ENCODE results near the gene MINDY4B. TPM values are rescaled to one million over a fixed set of nuclear protein-coding genes. Genes with fewer than 3 reads are reported as not detected.

MINDY4B gene
- polyA plus RNA-seq, 1 of the 3 experiments (the other 2 are of a cell fraction), result not detected

DNA sequence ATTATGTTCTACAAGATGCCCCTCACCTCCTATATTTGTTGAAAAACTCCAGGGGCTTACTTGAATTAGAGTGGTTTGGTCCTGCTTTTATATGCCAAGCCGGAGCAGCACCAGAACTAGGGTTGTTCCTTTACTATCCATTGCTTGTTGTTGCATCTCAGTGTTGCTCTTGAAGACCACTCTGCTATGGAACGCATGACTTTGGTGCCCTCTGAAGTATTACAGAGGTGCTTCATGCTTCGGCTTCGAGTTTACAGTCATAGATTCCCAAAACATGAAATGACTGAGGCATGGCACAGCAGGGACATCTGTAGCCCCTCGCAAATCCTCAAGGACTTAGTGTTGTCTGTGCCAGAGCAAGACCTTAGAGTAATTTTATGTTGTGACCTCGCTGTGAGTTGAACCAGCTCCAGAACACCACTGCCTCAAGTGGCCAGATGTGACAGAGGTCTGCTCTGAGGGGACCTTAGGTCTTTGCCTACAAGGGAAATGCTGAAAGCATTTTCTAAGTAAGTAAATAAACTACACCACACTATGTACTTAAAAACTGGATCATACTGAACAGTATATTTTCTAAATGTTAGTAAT, 75.1 kb downstream of the MINDY4B start:
- CTCF ChIA-PET, result interaction anchor here (0.6 to 1.4 kb wide), 3 partner anchors 9 to 1489 kb away, joined by 3 to 4 read pairs (median 4); partner anchors contain the start of gene SIAH2
- H3K4me3 ChIP-seq (ENCODE audit: low read depth in 2 of 2, low read length in 1 of 2), result no peak overlapping the region
- DNase-seq, result peak; percentile 35

DNA sequence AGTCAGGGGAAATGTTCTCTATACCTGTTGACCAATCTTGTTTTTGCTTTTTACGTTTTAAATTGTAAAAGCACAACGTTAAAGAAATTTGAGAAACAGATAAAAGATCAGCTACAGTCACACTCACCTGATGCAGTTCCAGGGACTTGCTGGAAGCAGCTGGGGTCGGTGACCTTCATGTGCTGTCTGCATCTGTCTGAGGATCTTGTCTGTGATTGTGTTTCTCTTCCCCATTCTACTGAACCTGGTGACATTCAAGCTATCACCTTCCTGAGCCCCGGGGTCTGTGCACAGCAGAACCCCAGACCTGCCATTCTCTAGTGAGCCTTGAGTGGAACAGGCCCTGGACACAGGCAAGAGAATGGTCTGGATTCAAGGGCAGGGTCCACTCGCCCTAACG, 75.8 kb downstream of the MINDY4B start:
- H3K4me3 ChIP-seq (ENCODE audit: low read depth in 2 of 2, low read length in 1 of 2), result no peak overlapping the region
- no peaks in the 10 kb centered on the region for H4K20me1 ChIP-seq (ENCODE audit: insufficient read depth)
- H3K4me1 ChIP-seq (ENCODE audit: control insufficient read depth in 1 of 2, insufficient read depth in 2 of 2, low read depth in 1 of 2, low read length in 1 of 2), result peaks cover 0 to 5% of the 10 kb centered on the region in 2 experiments; a peak in 1 of 4 replicates
- POLR2A ChIA-PET, result no interaction called here
- no peak overlapping the region for H2AFZ ChIP-seq (ENCODE audit: low read depth)
- H3K79me2 ChIP-seq (ENCODE audit: insufficient read depth), result no peaks in the 10 kb centered on the region
- no peaks in the 10 kb centered on the region for H3F3A ChIP-seq (replicated peaks; ENCODE audit: insufficient read depth)
- H3K27me3 ChIP-seq (ENCODE audit: insufficient read depth), result peaks cover 35% of the 10 kb centered on the region
- H3K27ac ChIP-seq (ENCODE audit: low read depth in 2 of 2, low read length in 1 of 2), result no peak overlapping the region
- no peak overlapping the region for H3K9ac ChIP-seq
- CTCF ChIA-PET, result interaction anchor here (0.9 to 1.3 kb wide), 2 partner anchors 9 to 42 kb away, joined by 3 read pairs; no protein-coding TSS in a partner anchor
- no peak for TF ChIP-seq TEAD4 (IDR thresholded peaks at IDR 0.05; ENCODE audit: borderline replicate concordance, insufficient read depth)
- TF ChIP-seq FOSL2 (IDR thresholded peaks at IDR 0.05; ENCODE audit: borderline replicate concordance, low read depth), result no peak
- TF ChIP-seq, protein P1, sequence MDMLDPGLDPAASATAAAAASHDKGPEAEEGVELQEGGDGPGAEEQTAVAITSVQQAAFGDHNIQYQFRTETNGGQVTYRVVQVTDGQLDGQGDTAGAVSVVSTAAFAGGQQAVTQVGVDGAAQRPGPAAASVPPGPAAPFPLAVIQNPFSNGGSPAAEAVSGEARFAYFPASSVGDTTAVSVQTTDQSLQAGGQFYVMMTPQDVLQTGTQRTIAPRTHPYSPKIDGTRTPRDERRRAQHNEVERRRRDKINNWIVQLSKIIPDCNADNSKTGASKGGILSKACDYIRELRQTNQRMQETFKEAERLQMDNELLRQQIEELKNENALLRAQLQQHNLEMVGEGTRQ (IDR thresholded peaks at IDR 0.05; ENCODE audit: borderline replicate concordance, low read depth, low read length), result no peak
- TF ChIP-seq RAD21 (IDR thresholded peaks at IDR 0.05; ENCODE audit: low read length), result no peak
- TF ChIP-seq NFIC (IDR thresholded peaks at IDR 0.05; ENCODE audit: borderline replicate concordance), result no peak
- TF ChIP-seq SIN3A (IDR thresholded peaks at IDR 0.05; ENCODE audit: borderline replicate concordance, low read depth, low read length), result no peak
- TF ChIP-seq, protein P2, sequence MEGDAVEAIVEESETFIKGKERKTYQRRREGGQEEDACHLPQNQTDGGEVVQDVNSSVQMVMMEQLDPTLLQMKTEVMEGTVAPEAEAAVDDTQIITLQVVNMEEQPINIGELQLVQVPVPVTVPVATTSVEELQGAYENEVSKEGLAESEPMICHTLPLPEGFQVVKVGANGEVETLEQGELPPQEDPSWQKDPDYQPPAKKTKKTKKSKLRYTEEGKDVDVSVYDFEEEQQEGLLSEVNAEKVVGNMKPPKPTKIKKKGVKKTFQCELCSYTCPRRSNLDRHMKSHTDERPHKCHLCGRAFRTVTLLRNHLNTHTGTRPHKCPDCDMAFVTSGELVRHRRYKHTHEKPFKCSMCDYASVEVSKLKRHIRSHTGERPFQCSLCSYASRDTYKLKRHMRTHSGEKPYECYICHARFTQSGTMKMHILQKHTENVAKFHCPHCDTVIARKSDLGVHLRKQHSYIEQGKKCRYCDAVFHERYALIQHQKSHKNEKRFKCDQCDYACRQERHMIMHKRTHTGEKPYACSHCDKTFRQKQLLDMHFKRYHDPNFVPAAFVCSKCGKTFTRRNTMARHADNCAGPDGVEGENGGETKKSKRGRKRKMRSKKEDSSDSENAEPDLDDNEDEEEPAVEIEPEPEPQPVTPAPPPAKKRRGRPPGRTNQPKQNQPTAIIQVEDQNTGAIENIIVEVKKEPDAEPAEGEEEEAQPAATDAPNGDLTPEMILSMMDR (IDR thresholded peaks at IDR 0.05), result no peak
- no peak for TF ChIP-seq JUND (IDR thresholded peaks at IDR 0.05)
- TF ChIP-seq, protein P3, sequence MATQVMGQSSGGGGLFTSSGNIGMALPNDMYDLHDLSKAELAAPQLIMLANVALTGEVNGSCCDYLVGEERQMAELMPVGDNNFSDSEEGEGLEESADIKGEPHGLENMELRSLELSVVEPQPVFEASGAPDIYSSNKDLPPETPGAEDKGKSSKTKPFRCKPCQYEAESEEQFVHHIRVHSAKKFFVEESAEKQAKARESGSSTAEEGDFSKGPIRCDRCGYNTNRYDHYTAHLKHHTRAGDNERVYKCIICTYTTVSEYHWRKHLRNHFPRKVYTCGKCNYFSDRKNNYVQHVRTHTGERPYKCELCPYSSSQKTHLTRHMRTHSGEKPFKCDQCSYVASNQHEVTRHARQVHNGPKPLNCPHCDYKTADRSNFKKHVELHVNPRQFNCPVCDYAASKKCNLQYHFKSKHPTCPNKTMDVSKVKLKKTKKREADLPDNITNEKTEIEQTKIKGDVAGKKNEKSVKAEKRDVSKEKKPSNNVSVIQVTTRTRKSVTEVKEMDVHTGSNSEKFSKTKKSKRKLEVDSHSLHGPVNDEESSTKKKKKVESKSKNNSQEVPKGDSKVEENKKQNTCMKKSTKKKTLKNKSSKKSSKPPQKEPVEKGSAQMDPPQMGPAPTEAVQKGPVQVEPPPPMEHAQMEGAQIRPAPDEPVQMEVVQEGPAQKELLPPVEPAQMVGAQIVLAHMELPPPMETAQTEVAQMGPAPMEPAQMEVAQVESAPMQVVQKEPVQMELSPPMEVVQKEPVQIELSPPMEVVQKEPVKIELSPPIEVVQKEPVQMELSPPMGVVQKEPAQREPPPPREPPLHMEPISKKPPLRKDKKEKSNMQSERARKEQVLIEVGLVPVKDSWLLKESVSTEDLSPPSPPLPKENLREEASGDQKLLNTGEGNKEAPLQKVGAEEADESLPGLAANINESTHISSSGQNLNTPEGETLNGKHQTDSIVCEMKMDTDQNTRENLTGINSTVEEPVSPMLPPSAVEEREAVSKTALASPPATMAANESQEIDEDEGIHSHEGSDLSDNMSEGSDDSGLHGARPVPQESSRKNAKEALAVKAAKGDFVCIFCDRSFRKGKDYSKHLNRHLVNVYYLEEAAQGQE (IDR thresholded peaks at IDR 0.05; ENCODE audit: low read depth, low read length), result no peak
- no peaks in the 10 kb centered on the region for H3K36me3 ChIP-seq (replicated peaks in 1 of 2; ENCODE audit: control insufficient read depth in 1 of 2, insufficient read depth in 2 of 2, low read length in 1 of 2)
- no peak overlapping the region for H3K4me2 ChIP-seq
- H3K9me2 ChIP-seq, result no peaks in the 10 kb centered on the region
- 18% methylated on average over 5 of the region's 6 CpGs for WGBS (ENCODE audit: low lambda C conversion rate)
- no peak for DNase-seq
- H3K9me3 ChIP-seq, result no peaks in the 10 kb centered on the region

More for the DNA sequence above, 75.1 kb downstream of the MINDY4B start:
- WGBS (ENCODE audit: low lambda C conversion rate), result 32% methylated on average over 6 of the region's 6 CpGs
- no peaks in the 10 kb centered on the region for H3K9me3 ChIP-seq
- no peaks in the 10 kb centered on the region for H4K20me1 ChIP-seq (ENCODE audit: insufficient read depth)
- no peak for TF ChIP-seq TEAD4 (IDR thresholded peaks at IDR 0.05; ENCODE audit: borderline replicate concordance, insufficient read depth)
- TF ChIP-seq, protein P2 (IDR thresholded peaks at IDR 0.05), result peak; percentile 37
- H3K27me3 ChIP-seq (ENCODE audit: insufficient read depth), result peaks cover 32% of the 10 kb centered on the region
- no peaks in the 10 kb centered on the region for H3K79me2 ChIP-seq (ENCODE audit: insufficient read depth)
- H2AFZ ChIP-seq (ENCODE audit: low read depth), result no peak overlapping the region
- H3K4me1 ChIP-seq (ENCODE audit: control insufficient read depth in 1 of 2, insufficient read depth in 2 of 2, low read depth in 1 of 2, low read length in 1 of 2), result peaks cover 0 to 5% of the 10 kb centered on the region in 2 experiments; a peak in 1 of 4 replicates
- no peak overlapping the region for H3K9ac ChIP-seq
- no peaks in the 10 kb centered on the region for H3F3A ChIP-seq (replicated peaks; ENCODE audit: insufficient read depth)
- H3K9me2 ChIP-seq, result no peaks in the 10 kb centered on the region
- H3K27ac ChIP-seq (ENCODE audit: low read depth in 2 of 2, low read length in 1 of 2), result no peak overlapping the region
- H3K4me2 ChIP-seq, result no peak overlapping the region
- POLR2A ChIA-PET, result no interaction called here
- no peaks in the 10 kb centered on the region for H3K36me3 ChIP-seq (replicated peaks in 1 of 2; ENCODE audit: control insufficient read depth in 1 of 2, insufficient read depth in 2 of 2, low read length in 1 of 2)

Data from SK-N-SH (cell line).